HG03135 (cell line): ENCODE measurements around the gene SLC36A3.
A peak's percentile ranks its signal among the peaks of the same experiment; 100 is the strongest.
"Not testable (repeated sequence)": the region's sequence is repeated elsewhere in the genome, so short reads cannot be mapped to it uniquely, and the experiment has no call there.

Source experiments
- ATAC-seq: cut with Tn5 transposase; IDR thresholded peaks from one replicate; pipeline ENCODE4 v1.9.1; 2021; ENCODE audit warnings: mild to moderate bottlenecking, moderate library complexity; ENCODE audit not compliant: unreplicated experiment

Gene SLC36A3

DNA sequence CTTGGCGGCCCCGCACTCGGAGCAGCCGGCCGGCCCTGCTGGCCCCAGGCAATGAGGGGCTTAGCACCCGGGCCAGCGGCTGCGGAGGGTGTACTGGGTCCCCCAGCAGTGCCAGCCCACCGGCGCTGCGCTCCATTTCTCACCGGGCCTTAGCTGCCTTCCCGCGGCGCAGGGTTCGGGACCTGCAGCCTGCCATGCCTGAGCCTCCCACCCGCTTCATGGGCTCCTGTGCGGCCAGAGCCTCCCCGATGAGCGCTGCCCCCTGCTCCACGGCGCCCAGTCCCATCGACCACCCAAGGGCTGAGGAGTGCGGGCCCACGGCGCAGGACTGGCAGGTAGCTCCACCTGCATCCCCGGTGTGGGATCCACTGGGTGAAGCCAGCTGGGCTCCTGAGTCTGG, 5.7 kb upstream of the SLC36A3 start:
- ATAC-seq: not testable (repeated sequence)

DNA sequence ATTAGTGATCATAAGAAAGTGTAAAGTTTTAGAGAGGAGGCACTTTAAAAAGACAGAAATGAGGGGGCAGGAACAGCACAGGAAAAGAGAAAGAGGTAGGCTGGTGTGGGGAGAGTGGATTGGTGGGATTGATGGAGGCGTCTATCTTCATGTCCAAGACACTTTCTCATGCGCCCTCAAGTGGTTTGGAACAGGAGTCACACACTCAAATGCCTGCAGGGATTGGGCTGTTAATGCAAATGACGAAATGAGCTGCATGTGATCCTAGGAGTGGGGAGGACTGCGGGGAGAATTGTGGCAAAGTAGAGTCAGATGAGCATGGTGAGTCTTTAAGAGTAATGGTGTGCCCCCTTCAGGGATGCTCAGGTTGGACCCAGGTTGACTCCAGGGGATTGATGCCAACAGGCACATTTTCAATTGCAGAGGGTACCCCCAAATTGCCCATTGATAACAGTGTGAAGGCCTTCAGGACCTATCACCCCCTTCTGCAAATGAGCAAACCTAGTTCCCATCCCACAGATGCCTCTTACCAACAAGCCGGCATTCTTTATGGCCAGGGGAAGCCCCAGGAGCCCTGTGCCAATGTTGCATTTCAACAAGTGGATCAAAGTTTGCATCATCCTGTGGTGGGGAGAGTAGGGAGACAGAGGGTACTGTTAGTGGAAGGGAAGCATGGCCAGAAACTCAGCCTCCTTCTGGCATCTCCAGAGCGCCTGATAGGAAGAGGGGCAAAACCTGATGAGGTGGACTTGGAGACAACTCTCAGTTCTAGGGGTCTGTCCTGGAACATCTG, 5.3 kb downstream of the SLC36A3 start:
- no peak for ATAC-seq

GRCh38 chr5:151296974-151297373, 6.6 kb downstream of the SLC36A3 start:
- ATAC-seq: no peak

- no peak for ATAC-seq
These were observed 7.1 kb downstream of the SLC36A3 start for GRCh38 chr5:151296478-151296830.

GRCh38 chr5:151295791-151296477, 7.6 kb downstream of the SLC36A3 start:
- no peak for ATAC-seq

DNA sequence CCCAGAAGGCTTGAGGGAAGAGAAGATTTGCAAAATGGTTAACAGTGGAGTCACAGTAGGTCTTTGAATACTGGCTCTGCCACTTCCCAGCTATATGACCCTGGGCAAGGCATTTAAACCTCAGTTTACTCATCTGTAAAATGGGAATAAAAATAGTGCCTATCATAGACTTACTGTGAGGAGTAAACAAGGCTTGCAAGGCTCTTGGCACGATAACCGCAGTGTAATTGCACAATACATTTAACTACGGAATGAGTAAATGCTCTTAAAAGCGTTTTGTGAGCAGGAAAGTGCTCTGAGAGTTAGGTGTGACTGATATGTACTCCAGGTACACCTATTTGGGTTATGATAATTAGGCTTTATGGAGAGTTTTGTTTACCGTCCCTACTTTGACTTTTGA, 8.4 kb downstream of the SLC36A3 start:
- ATAC-seq: no peak

GRCh38 chr5:151293624-151294023, 9.9 kb downstream of the SLC36A3 start:
- no peak for ATAC-seq

DNA sequence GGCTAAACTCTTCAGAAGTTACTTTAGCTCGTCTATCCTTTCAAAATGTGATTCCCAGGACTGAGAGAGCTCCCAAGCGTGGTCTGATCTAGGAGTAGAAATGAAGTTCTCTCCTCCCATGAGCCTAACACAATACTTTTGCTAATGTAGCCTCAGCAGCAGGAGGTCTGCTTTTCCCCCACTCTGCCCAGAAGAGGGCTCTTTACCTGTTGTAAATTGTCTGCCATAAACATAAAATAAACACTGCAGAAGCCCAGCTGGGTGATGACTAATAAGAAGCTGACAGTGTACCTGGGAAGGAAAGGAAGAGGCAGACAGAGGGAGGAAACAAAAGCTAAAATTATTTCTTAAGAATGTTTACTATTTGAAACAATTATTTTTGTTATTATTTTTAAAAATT, 15.4 kb downstream of the SLC36A3 start:
- no peak for ATAC-seq

GRCh38 chr5:151286246-151286645, 17.3 kb downstream of the SLC36A3 start:
- no peak for ATAC-seq

GRCh38 chr5:151285683-151286082, 17.9 kb downstream of the SLC36A3 start:
- no peak for ATAC-seq

- ATAC-seq: no peak
These were observed 19.1 kb downstream of the SLC36A3 start for GRCh38 chr5:151284392-151284967.

DNA sequence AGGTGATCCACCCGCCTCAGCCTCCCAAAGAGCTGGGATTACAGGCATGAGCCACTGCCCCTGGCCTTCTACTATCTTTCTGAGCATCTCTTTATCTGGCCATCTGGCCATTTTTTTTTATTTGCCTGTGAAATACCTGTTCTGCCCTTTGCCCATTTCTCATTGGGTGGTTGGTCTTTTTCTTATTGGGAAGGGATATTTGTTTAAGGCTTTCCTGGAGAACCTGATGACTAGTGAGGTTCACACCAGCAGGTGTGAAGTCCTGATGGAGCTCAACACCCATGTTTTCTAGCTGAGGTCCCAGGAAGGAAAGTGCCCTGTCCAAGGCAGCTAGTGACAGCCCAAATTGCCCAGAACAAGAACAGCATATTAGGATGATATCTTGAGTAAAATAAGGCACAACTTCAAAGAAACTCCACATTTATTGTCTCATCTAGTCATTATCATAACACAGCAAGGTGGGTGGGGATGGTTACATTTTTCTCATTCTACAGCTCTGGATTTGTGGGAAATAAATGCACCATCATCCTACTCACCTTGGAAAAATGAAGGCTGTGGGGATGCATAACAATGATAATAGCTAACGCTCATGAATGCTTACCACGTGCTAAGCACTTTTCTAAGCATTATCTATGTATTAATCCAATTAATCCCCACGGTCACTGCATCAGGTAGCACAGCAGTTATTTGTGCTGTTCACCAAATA, 20.3 kb downstream of the SLC36A3 start:
- no peak for ATAC-seq

DNA sequence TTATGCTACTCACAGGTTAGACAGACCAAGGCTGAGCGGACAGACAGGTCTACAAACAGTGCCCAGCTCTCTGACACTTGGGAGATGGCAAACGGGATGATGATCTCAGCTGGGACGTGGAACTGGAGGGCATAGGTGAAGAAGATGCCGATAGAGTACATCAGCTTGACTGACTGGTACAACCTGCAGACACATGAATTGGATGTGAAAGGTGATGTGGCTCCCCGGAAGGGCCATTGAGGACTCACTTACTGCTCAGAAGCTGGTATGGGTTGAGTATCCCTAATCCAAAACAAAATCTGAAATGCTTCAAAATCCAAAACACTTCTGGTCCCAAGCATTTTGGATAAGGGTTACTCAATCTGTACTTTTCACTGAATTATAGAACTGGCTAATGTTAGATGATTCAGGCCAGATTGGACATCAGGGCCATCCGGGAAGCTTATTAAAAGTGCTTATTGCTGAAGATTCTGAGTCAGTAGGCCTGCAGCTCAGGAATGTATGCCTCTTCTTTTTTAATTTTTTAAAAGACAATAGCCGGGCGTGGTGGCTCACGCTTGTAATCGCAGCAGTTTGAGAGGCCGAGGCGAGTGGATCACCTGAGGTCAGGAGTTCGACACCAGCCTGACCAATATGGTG, 22.4 kb downstream of the SLC36A3 start:
- ATAC-seq: no peak

GRCh38 chr5:151280443-151280842, 23.1 kb downstream of the SLC36A3 start:
- no peak for ATAC-seq

DNA sequence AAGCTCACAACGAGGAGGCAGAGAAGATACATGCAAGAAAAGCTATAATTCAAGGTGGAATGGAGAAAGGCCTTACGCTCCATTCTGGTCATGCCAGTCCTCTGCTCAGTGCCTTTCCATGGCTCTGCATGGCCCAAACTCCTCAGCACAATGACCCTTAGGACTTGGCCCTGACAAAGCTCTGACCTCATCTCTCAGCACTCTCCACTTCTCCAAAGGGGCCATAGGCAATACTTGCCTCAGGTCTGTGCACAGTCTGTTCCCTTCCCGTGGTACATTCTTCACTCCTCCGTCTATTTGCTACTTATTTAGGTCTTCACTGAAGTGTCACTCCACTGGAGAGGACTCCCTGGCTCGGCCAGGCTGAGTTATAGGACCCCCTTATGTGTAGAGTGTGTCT, 24.7 kb downstream of the SLC36A3 start:
- no peak for ATAC-seq

DNA sequence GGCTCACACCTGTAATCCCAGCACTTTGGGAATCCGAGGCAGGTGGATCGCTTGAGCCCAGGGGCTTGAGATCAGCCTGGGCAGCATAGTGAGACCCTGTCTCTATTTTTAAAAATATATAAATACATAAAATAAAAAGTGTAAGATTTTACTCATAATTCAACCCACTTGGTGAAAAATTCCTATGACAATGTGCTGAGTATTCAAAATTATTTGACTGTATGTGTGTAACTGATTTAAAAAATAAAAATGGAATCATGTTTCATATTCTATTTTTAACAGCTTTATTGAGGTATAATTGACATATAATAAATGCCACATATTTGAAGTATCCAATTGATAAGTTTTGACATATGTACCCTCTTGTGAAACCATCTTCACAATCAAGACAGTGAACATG, 27.8 kb downstream of the SLC36A3 start:
- ATAC-seq: no peak

- ATAC-seq: no peak
These were observed 28.9 kb downstream of the SLC36A3 start for GRCh38 chr5:151274666-151275065.

DNA sequence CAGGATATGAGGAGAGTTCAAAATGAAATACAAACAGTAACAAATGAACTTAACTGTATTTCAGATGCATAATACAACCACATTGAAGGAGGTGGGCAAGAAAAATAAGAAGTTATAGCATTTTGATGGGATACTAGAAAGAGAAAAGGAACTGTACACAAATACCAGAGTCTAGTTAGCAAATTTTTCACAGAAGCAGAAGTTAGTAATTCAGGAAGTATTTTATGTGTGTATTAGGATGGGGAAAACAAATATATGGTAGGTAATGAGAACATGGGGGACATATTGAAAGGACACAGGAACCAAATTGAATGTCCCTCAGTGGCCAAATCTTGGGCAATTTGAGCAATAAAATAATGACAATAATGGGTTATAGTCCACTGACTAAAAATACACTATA, 32.2 kb downstream of the SLC36A3 start:
- ATAC-seq: no peak

DNA sequence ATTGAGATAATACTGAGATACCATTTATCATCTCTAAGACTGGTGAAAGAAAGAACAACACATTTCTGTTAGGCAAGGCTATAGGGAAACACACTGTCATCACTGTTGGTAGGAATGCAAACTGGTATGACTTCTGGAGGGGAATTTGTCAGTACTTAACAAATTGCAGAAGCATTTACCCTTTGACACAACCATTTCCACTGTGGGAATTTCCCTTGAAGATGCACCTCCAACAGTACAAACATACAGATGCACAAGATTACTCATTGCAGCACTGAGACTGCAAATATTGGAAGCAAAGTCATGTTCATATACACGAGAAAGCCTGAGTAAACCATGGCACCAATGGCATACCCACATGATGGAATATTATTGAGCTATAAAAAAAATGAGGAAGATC, 33.0 kb downstream of the SLC36A3 start:
- peak; percentile 78 for ATAC-seq

DNA sequence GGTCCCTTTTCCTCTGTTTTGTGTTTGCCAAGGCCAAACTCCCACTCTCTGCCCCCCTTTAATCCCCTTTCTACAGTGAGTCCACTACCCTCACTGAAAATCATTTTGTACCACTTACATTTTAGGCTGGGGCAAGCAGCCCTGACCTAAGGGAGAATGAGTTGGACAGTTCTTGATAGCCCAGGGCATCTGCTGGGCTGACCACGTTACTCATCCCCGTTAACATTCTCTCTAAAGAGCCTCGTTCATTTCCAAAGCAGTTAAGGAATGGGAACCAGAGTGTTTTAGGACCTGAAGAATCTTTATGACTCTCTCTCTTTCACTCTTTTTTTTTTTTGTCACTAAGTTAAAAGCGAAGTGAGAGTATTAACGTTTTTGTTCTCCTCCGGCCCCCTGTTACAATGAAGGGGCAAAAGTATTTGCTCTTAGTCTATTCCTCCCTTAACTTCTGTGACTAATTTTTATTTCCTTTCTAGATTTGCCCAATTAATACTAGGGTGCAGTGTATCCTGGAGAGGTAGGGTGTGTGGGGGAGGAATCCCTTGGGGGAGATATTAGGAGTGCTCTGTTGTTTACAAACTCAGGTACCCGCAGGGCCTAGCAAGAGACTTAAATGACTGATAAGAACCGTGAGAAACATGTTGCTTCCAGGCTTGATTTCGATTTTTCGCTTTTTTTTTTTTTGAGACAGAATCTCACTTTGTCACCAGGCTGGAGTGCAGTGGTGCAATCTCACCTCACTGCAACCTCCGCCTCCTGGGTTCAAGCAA, 35.9 kb downstream of the SLC36A3 start:
- no peak for ATAC-seq
